Pancreas (tissue), 10 donors: ENCODE measurements around the gene B4GALT5. TPM values are rescaled to one million over a fixed set of nuclear protein-coding genes. Genes with fewer than 3 reads are reported as not detected.
"Not testable (repeated sequence)": the region's sequence is repeated elsewhere in the genome, so short reads cannot be mapped to it uniquely, and the experiment has no call there.

Experiments used
- ATAC-seq, 4 donors: fragments of 200-7000 bp; cut with Tn5 transposase; one replicate each; pipeline versions ENCODE4 v1.8.0 to v1.9.1; 2020; ENCODE audit warnings: mild to moderate bottlenecking in 4 of 4, moderate library complexity in 4 of 4
- DNase-seq, 6 donors: peaks; one replicate each; pipeline ENCODE4 v3.0.0-alpha.2; 2020
- FAIRE-seq: peaks from 2 replicates; lab custom pipeline; 2012; peaks lifted over from hg19 to GRCh38; lab: Jason Lieb, UNC
- H3K27ac ChIP-seq, 4 donors: fragments of 200-600 bp; sonication (generic); 1 replicate in 3 of 4; 2 replicates in 1 of 4; pipeline versions ENCODE4 v1.5.0 to v1.8.0; 2020
- H3K27me3 ChIP-seq, 4 donors: fragments of 200-600 bp; one replicate each; pipeline ENCODE4 v1.8.0; 2021
- H3K36me3 ChIP-seq, 3 donors: fragments of 200-600 bp; sonication (generic) in 1 of 3; one replicate each; pipeline versions ENCODE4 v1.5.0 to v1.8.0; 2020 to 2021
- H3K4me1 ChIP-seq, 3 donors: fragments of 200-600 bp; one replicate each; pipeline ENCODE4 v1.8.0; 2021
- H3K4me3 ChIP-seq, 4 donors: fragments of 200-600 bp; sonication (generic) in 2 of 4; one replicate each; pipeline versions ENCODE4 v1.5.0 to v1.8.0; 2020 to 2021
- H3K9me3 ChIP-seq, 4 donors: fragments of 200-600 bp; one replicate each; pipeline ENCODE4 v1.8.0; 2021
- CTCF ChIP-seq, 4 donors: fragments of 200-600 bp; sonication (generic) in 3 of 4; IDR thresholded peaks; one replicate each; pipeline versions ENCODE4 v1.5.0 to v1.8.0; 2021; ENCODE audit warnings: antibody characterized with exemption in 4 of 4
- WGBS, 2 donors: extraction: QIAGEN DNeasy Blood & Tissue Kit; methylation state at CpG; one replicate each; pipeline ENCODE4 v1.1.7; 2013; 5-methylcytosine and 5-hydroxymethylcytosine counted together
- intact Hi-C, 3 donors: fragments of 100-400 bp; cut with DNase I; formaldehyde crosslinking; loops; one replicate each; pipeline versions ENCODE4 v1.11.1 to v1.14.2; 2022
- polyA plus RNA-seq, 2 donors: library from polyadenylated mRNA; stranded (reverse); fragments of 200-250 nt; gene quantifications; one replicate each; pipeline ENCODE4 v1.2.3, GENCODE V29; 2013
- total RNA-seq, 6 donors: library from RNA; stranded (reverse); fragmentation: NEBNext Ultra II Directional in 4 of 6; extraction: Animal tissue kit (Norgen Biotek cat#: 25700) in 4 of 6; gene quantifications; one replicate each; pipeline versions ENCODE4 v1.2.1 to v1.2.4, GENCODE V29; 2021 to 2023
- donor health status: healthy with polysubstance abuse.
- donor health status: DM: no; HTN: no; CAD: no; lungs with moderate emphysema.
- donor health status: DM: no; HTN: no; CAD: no.
- donor health status: control.
- donor health status: control.
- donor health status: Bipolar disorder and iron deficiency.
- donor health status: DM: yes; HTN: yes; CAD: no.
- donor health status: DM: no; HTN: no; CAD: no.
- donor health status: DM: no; HTN: no; CAD: no.
- donor health status: DM: yes; HTN: yes; CAD: no.

B4GALT5 gene, protein sequence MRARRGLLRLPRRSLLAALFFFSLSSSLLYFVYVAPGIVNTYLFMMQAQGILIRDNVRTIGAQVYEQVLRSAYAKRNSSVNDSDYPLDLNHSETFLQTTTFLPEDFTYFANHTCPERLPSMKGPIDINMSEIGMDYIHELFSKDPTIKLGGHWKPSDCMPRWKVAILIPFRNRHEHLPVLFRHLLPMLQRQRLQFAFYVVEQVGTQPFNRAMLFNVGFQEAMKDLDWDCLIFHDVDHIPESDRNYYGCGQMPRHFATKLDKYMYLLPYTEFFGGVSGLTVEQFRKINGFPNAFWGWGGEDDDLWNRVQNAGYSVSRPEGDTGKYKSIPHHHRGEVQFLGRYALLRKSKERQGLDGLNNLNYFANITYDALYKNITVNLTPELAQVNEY
- 10 to 100 TPM in 3 of 6 donors, 1 to 10 TPM in 3; 7.4 to 28.2 (median 9.6) TPM for total RNA-seq
- 1 to 10 TPM; 5.1 to 7.7 TPM for polyA plus RNA-seq

- no peak for FAIRE-seq
- no peaks in the 10 kb centered on the region for H3K9me3 ChIP-seq
- no peak for TF ChIP-seq CTCF (IDR thresholded peaks at IDR 0.05)
- peak in 5 of 6 donors; percentile 57 to 89 (median 72) for DNase-seq
- no peaks in the 10 kb centered on the region for H3K36me3 ChIP-seq
- 2 to 7% methylated on average over 23 to 70 of the region's 70 CpGs for WGBS, 2 donors
- H3K27ac ChIP-seq: peak within 1 kb of the TSS; percentile 85 to 93 (median 89)
- intact Hi-C loops: no loop called here
- ATAC-seq: peak; percentile 83 to 91 (median 84)
- peaks cover 6 to 20% (median 12%) of the 10 kb centered on the region in 3 donors for H3K4me1 ChIP-seq
- H3K27me3 ChIP-seq: no peaks in the 10 kb centered on the region
- peak within 1 kb of the TSS; percentile 86 to 90 (median 88) for H3K4me3 ChIP-seq
These were observed at the start of gene B4GALT5 for GRCh38 chr20:49713753-49714712. Gene B4GALT5 (minus strand): TSS chr20:49713878. CDS start chr20:49713690, 188 bp downstream.

DNA sequence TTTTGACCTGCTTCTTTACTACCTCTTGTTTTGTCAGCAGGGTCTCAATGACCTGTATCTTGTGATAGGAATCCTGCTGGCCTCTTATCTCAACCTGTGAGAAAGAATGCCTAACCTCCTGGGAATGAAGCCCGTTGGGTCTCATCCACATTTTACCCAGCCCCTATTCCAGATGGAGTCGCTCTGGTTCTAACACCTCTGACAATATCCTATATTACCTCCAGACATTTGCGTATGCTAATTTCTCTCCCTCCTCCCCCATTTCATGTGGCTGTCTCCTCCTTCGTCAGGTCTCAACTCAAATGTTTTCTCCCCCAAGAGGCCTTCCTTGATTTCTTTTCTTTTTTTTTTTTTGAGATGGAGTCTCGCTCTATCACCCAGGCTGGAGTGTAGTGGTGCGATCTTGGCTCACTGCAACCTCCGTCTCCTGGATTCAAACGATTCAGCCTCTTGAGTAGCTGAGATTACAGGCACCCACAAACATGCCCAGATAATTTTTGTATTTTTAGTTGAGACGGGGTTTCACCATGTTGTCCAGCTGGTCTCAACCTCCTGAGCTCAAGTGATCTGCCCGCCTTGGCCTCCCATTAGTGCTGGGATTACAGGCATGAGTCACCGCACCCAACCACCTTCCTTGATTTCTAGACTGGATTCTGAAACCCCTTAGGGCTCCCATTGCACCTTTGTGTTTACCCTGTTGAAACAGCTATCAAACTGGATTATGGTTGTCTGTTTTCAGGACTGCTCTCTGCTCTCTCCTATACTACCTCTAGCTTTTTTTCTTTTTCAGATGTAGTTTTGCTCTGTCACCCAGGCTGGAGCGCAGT lies 49.5 kb upstream of the B4GALT5 start:
- no peaks in the 10 kb centered on the region for H3K9me3 ChIP-seq
- no peak overlapping the region for H3K27ac ChIP-seq
- H3K4me3 ChIP-seq: no peak overlapping the region
- H3K27me3 ChIP-seq: no peaks in the 10 kb centered on the region
- intact Hi-C loops: no loop called here
- no peak for DNase-seq
- H3K36me3 ChIP-seq: no peaks in the 10 kb centered on the region
- H3K4me1 ChIP-seq: peaks cover 0 to 2% (median 0%) of the 10 kb centered on the region in 3 donors
- FAIRE-seq: no peak
- 86 to 87% methylated on average over 12 of the region's 12 CpGs for whole genome bisulfite sequencing, 2 donors
- no peak for ATAC-seq
- TF ChIP-seq CTCF (IDR thresholded peaks at IDR 0.05): no peak

DNA sequence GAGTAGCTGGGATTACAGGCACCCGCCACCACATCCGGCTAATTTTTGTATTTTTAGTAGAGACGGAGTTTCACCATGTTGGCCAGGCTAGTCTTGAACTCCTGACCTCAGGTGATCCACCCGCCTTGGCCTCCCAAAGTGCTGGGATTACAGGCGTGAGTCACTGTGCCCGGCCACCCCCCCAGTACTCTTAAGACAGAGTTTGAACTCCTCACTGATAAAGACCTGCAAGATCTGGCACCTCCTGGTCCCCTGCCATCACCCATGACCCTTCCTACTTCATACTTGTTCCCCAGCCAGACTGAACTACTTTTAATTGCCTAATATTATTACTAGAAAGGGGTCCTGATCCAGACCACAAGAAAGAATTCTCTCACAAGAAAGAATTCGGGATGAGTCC lies 48.2 kb upstream of the B4GALT5 start:
- DNase-seq, H3K9me3 ChIP-seq, H3K4me1 ChIP-seq, ATAC-seq, H3K36me3 ChIP-seq, H3K27me3 ChIP-seq, intact Hi-C loops, H3K4me3 ChIP-seq, H3K27ac ChIP-seq, FAIRE-seq: not testable (repeated sequence)
- WGBS, 2 donors: 60 to 81% methylated on average over 4 to 7 of the region's 7 CpGs

DNA sequence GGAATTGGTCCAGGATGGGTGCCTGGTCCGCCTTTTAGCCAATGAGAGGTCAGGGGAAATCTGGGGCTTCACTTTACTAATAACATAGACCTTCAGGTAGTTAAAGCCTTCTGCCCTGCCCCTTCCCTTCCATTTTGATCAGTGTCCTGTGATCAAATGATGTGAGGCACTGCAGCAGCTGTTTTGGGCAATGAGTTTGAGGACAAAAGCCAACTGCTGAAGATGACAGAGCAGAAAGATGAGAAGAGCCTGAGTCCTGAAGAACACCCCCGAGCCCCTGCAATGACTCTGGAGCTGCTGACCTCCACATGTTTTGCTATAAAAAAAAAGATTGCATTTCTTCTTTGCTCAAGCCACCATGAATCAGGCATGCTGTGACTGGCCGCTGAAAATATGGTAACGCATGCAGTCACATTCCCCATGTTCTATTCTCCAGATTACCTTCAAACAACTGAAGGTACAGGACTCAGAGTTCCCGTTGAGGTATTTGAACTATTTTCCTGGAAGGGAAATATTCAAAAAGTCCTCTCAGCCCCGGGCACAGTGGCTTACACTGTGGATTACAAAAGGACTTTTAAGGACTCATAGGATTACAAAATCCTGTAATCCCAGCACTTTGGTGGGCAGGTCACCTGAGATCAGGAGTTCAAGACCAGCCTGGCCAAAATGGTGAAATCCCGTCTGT lies 45.7 kb upstream of the B4GALT5 start:
- Histone ChIP-seq H3K27me3 (no peaks in the 10 kb centered on the region), H3K4me1 (no peaks in the 10 kb centered on the region), H3K9me3 (no peaks in the 10 kb centered on the region), H3K36me3 (no peaks in the 10 kb centered on the region), H3K27ac (no peak overlapping the region), H3K4me3 (no peak overlapping the region)
- no peak for TF ChIP-seq CTCF (IDR thresholded peaks at IDR 0.05)
- no peak for ATAC-seq
- intact Hi-C loops: no loop called here
- WGBS, 2 donors: 72 to 79% methylated on average over 7 of the region's 7 CpGs
- no peak for DNase-seq
- FAIRE-seq: no peak
